Keratinocyte (primary cell): ENCODE measurements around the gene FAU. TPM values are rescaled to one million over a fixed set of nuclear protein-coding genes. Genes with fewer than 3 reads are reported as not detected.
A peak's percentile ranks its signal among the peaks of the same experiment; 100 is the strongest.

ENCODE experiments used
- DNase-seq: peaks from one replicate; pipeline ENCODE4 v3.0.0-alpha.2; 2011; ENCODE audit warnings: low read depth, missing footprints, low spot score
- FAIRE-seq: peaks from 2 replicates; lab custom pipeline; 2011; peaks lifted over from hg19 to GRCh38; lab: Jason Lieb, UNC
- H2AFZ ChIP-seq: 2 replicates; pipeline ENCODE4 v1.6.0; 2012; ENCODE audit warnings: low read length, control low read depth, inconsistent platforms; ENCODE audit not compliant: control insufficient read depth
- H3K27ac ChIP-seq: 2 replicates; pipeline ENCODE4 v1.5.1; 2011; ENCODE audit warnings: low read length; ENCODE audit not compliant: control insufficient read depth, insufficient read depth
- H3K27me3 ChIP-seq: 3 replicates; pipeline ENCODE4 v1.6.0; 2011; ENCODE audit warnings: low read length; ENCODE audit not compliant: control insufficient read depth, insufficient read depth; ENCODE audit errors: extremely low read depth
- H3K36me3 ChIP-seq, 2 experiments: 2 replicates in 1 of 2; 3 replicates in 1 of 2; pipeline ENCODE4 v1.5.1; 2011; ENCODE audit warnings: low read length in 2 of 2, mild to moderate bottlenecking in 1 of 2; ENCODE audit not compliant: control insufficient read depth in 2 of 2, insufficient read depth in 2 of 2; ENCODE audit errors: extremely low read depth in 1 of 2
- H3K4me1 ChIP-seq: 3 replicates; pipeline ENCODE4 v1.5.1; 2011; ENCODE audit warnings: low read length; ENCODE audit not compliant: control insufficient read depth, insufficient read depth; ENCODE audit errors: extremely low read depth
- H3K4me2 ChIP-seq: 3 replicates; pipeline ENCODE4 v1.6.0; 2011; ENCODE audit warnings: low read depth, low read length; ENCODE audit not compliant: control insufficient read depth, insufficient read depth; ENCODE audit errors: extremely low read depth
- H3K4me3 ChIP-seq, 3 experiments: fragments of 200-600 bp in 1 of 3; sonication (generic) in 1 of 3; 2 replicates in 2 of 3; 3 replicates in 1 of 3; pipeline ENCODE4 v1.5.1; 2011 to 2016; ENCODE audit warnings: low read length in 3 of 3, mild to moderate bottlenecking in 3 of 3, control low read depth in 2 of 3, inconsistent platforms in 1 of 3, low read depth in 1 of 3, mixed read lengths in 1 of 3, mixed run types in 1 of 3, moderate library complexity in 1 of 3; ENCODE audit not compliant: control insufficient read depth in 2 of 3, insufficient read depth in 2 of 3; ENCODE audit errors: extremely low read depth in 1 of 3
- H3K79me2 ChIP-seq: 2 replicates; pipeline ENCODE4 v1.6.0; 2012; ENCODE audit warnings: low read length; ENCODE audit not compliant: control insufficient read depth, insufficient read depth
- H3K9ac ChIP-seq: 3 replicates; pipeline ENCODE4 v1.6.0; 2011; ENCODE audit warnings: low read length; ENCODE audit not compliant: control insufficient read depth, insufficient read depth; ENCODE audit errors: extremely low read depth
- H3K9me1 ChIP-seq: 3 replicates; pipeline ENCODE4 v1.6.0; 2011; ENCODE audit warnings: low read length; ENCODE audit not compliant: control insufficient read depth, insufficient read depth; ENCODE audit errors: extremely low read depth
- H3K9me3 ChIP-seq: 2 replicates; pipeline ENCODE4 v1.5.1; 2012; ENCODE audit warnings: low read depth, low read length; ENCODE audit not compliant: control insufficient read depth
- H4K20me1 ChIP-seq: 3 replicates; pipeline ENCODE4 v1.6.0; 2011; ENCODE audit warnings: low read length; ENCODE audit not compliant: control insufficient read depth, insufficient read depth; ENCODE audit errors: extremely low read depth
- CTCF ChIP-seq, 3 experiments: IDR thresholded peaks in 1 of 3; conservative IDR thresholded peaks in 1 of 3; optimal IDR thresholded peaks in 1 of 3; 2 replicates in 2 of 3; 3 replicates in 1 of 3; pipeline versions ENCODE3 to v1.5.1; 2011; ENCODE audit warnings: low read length in 3 of 3, mild to moderate bottlenecking in 3 of 3, moderate library complexity in 2 of 3, control low read depth in 1 of 3, inconsistent platforms in 1 of 3; ENCODE audit not compliant: insufficient read depth in 2 of 3; ENCODE audit errors: extremely low read depth in 1 of 3
- EZH2 ChIP-seq: IDR thresholded peaks from one replicate; pipeline ENCODE4 v1.6.1; 2012; ENCODE audit warnings: inconsistent platforms, mild to moderate bottlenecking, low read length, moderate library complexity
- dilution Hi-C: fragments of 300-500 bp; cut with MboI; formaldehyde crosslinking; loops from one replicate; pipeline ENCODE4 v1.7.0; 2020; ENCODE audit warnings: low sequenced_read_pairs; ENCODE audit not compliant: extremely low pct_ligation_motif_present
- polyA plus RNA-seq, 5 experiments: library from polyadenylated mRNA; depleted of rRNA in 3 of 5; stranded (reverse) in 3 of 5; stranded (forward) in 1 of 5; unstranded in 1 of 5; fragments of >200 nt; gene quantifications; 1 replicate in 1 of 5; 2 replicates in 3 of 5; 3 replicates in 1 of 5; pipeline versions ENCODE4 v1.2.1 to v1.2.3, GENCODE V29; 2011 to 2012; ENCODE audit warnings: missing spikeins in 2 of 5, low read depth in 1 of 5, low replicate concordance in 1 of 5

FAU gene
- polyA plus RNA-seq, 1 donor (not counting 4 experiments of a cell fraction or from before 2014, with no cell fraction given): 452 TPM

- H4K20me1 ChIP-seq: no peaks in the 10 kb centered on the region
- dilution Hi-C loops: no loop called here
- H3K27ac ChIP-seq: no peak overlapping the region
- H2AFZ ChIP-seq: no peak overlapping the region
- no peaks in the 10 kb centered on the region for H3K27me3 ChIP-seq
- peaks cover 19% of the 10 kb centered on the region for H3K4me1 ChIP-seq
- TF ChIP-seq CTCF (optimal IDR thresholded peaks at IDR 0.05 in 1 of 3, IDR thresholded peaks at IDR 0.05 in 1 of 3, conservative IDR thresholded peaks at IDR 0.05 in 1 of 3; ENCODE audit: extremely low read depth in 1 of 3, insufficient read depth in 2 of 3, low read length in 3 of 3) (no peak), EZH2 (no peak)
- no peak for FAIRE-seq
- H3K4me2 ChIP-seq: no peak overlapping the region
- peaks cover 33% of the 10 kb centered on the region for H3K79me2 ChIP-seq
- H3K9me3 ChIP-seq: no peaks in the 10 kb centered on the region
- H3K9ac ChIP-seq: no peak overlapping the region
- H3K36me3 ChIP-seq: peaks cover 19 to 28% of the 10 kb centered on the region in 2 experiments
- no peak for DNase-seq
- no peaks in the 10 kb centered on the region for H3K9me1 ChIP-seq
- H3K4me3 ChIP-seq: no peak overlapping the region
Measured at GRCh38 chr11:65086809-65087208, 35.1 kb downstream of the FAU start.

DNA sequence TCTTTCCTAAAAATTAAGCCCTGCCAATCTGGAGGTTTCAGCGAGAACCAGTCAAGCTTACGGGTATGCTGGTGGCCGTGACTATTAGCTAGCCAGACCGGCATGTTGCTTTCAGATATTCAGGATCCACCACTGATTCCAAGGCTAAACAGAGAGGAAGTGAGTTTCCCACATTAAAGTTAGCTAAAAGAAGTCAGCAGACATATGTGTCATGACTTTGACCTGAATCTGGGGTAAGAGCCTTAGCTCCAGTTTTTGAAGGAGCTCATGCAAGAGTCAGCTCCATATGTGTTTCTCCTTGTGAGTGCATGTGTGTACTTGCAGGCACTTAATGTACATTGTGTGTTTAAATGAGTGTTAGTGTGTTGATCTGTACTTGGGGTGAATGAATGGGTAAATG lies 36.5 kb downstream of the FAU start:
- peak overlapping the region; percentile 69 for H3K4me2 ChIP-seq
- no peaks in the 10 kb centered on the region for H3K9me3 ChIP-seq
- H3K4me1 ChIP-seq: peaks cover 26% of the 10 kb centered on the region
- TF ChIP-seq CTCF (optimal IDR thresholded peaks at IDR 0.05 in 1 of 3, IDR thresholded peaks at IDR 0.05 in 1 of 3, conservative IDR thresholded peaks at IDR 0.05 in 1 of 3; ENCODE audit: extremely low read depth in 1 of 3, insufficient read depth in 2 of 3, low read length in 3 of 3) (no peak), EZH2 (no peak)
- no peak for FAIRE-seq
- H3K36me3 ChIP-seq: peaks cover 19 to 32% of the 10 kb centered on the region in 2 experiments
- H3K27ac ChIP-seq: no peak overlapping the region
- H2AFZ ChIP-seq: no peak overlapping the region
- H3K27me3 ChIP-seq: no peaks in the 10 kb centered on the region
- dilution Hi-C loops: no loop called here
- DNase-seq: no peak
- no peaks in the 10 kb centered on the region for H3K9me1 ChIP-seq
- H4K20me1 ChIP-seq: no peaks in the 10 kb centered on the region
- peaks cover 41% of the 10 kb centered on the region for H3K79me2 ChIP-seq
- H3K4me3 ChIP-seq: no peak overlapping the region
- H3K9ac ChIP-seq: no peak overlapping the region
